Measurements from ENCODE around the gene SMARCAL1.
"Not testable (repeated sequence)": the region's sequence is repeated elsewhere in the genome, so short reads cannot be mapped to it uniquely, and the experiment has no call there.

SMARCAL1 gene

DNA sequence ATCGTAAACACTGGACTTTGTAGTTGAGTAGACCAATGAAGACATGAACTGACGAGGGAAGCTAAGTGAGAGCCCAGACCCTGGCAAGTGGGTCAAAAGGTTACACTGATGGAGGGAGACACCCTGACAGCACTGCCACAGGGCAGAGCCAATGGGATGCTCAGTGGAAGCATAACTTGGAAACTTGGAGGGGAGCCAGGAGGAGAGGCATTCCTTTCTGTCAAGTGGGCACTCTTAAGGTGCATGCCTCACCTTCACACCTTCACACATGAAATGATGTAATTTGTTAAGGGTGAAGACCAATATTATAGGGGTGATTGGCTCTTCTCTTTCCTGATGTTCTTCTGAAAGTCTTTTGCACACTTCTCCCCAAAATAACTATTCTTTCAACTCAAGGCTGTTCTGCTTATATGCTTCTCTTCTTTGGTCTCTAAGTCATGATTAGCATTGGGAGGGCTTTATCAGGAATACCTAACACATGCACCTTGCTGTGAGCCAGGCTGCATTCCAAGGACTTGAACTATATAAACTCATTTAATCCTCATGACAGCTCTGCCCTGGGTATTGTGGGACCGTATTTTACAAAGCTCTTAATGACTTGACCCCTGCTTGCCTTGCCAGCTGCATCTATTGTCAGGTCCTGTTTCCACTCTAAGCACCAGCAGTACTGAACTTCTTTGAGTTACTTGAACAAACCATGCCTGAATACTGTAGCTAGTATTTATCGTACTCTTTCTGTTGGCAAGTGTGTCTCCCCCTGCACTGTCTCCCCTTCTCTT is 105.4 kb downstream of the SMARCAL1 start:
- H3K27ac ChIP-seq: no peak overlapping the region
- no peak overlapping the region for H3K4me3 ChIP-seq

- not testable (repeated sequence) for H3K27ac ChIP-seq, H3K4me3 ChIP-seq
Observed at GRCh38 chr2:216518566-216519119, 106.4 kb downstream of the SMARCAL1 start.

DNA sequence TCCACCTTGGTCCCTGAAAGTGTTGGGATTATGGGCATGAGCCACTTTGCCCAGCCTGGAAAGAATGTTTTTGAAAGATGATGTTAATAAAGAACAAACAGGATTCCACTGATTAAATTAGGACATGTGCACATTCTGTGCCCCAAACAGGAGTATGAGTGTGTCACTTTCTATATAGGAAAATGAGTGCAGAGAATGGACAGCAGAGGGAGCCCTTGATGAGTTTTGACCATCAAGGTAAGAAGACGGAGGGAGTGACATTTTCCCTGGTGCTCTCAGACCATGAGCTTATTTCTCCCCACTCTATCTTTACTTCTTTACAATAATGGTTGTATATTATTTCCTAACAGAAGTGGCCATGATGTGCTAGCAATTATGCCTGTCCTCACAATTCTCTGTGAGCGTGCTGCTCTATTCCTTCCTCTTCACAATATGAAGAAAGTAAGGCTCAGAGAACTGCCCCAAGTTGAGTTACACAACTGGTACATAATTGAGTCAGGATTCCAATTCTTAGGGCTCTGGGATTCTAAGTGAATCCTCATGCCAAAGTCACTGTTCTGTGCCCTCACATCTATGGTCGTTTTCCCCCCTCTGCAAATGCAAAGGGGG is 107.0 kb downstream of the SMARCAL1 start:
- Histone ChIP-seq H3K27ac (no peak overlapping the region), H3K4me3 (no peak overlapping the region)

GRCh38 chr2:216520112-216520511 is 107.8 kb downstream of the SMARCAL1 start:
- Histone ChIP-seq H3K4me3 (no peak overlapping the region), H3K27ac (no peak overlapping the region)

DNA sequence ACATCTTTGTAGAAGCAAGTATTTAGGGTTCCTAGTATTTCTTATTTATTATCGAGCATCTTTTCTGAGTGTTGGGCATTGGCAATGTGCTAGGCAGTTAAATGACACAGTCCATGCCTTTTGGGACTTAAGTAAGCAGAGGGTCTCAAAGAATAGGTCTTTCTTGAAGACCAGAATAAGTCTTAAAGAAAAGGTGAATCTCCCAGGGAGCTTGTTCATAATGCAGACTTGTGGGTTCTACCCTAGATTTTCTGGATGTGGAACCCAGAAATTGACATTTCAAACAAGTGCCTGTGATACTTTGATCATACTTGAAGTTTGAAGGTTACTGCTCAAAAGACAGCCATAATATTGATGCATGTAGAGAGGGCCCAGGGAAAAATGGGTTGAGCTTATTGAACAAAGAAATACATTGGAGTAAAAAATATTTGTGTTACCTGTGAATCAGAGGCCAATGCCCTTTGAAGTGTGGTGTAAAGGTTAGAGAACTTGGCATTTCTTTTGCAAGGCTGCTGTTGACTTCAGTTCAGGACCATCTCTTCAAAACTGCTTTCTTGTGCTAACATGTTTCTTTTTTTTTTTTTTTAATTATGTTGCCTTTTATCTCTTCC is 110.7 kb downstream of the SMARCAL1 start:
- H3K27ac ChIP-seq: no peak overlapping the region
- no peak overlapping the region for H3K4me3 ChIP-seq

GRCh38 chr2:216525972-216526371 is 113.7 kb downstream of the SMARCAL1 start:
- Histone ChIP-seq H3K27ac (no peak overlapping the region), H3K4me3 (no peak overlapping the region)

DNA sequence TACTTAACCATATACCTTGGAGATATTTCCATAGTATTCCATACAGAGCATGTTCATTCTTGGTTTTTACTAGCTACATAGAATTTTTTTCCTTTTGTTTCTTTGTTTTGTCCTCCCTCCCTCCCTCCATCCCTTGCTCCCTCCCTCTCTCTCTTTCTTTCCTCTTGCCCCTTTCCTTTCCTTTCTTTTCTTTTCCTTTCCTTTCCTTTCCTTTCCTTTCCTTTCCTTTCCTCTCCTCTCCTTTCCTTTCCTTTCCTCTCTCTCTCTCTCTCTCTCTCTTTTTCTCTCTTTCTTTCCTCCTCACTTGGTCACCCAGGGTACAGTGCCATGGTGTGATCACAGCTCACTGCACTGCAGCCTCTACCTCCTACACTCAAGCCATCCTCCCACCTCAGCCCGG is 114.7 kb downstream of the SMARCAL1 start:
- H3K4me3 ChIP-seq: no peak overlapping the region
- H3K27ac ChIP-seq: no peak overlapping the region

DNA sequence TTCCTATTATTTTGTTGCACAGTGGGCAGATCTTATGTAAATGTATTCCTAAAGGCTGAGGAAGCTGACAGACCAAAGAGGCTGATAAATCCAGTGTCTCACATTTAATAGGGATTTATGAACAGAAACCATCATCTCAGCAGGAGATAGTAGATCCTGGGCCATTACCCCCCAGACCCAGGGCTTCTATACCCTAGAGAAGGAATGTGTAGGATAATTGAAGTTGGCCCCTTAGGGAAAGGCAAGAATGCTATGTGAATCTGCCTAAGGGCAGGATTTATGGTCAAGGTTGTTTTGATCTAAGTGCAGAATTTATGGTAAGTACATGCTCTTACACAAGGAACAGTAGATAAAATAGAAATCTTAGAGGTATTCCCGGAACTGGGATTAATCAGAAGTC is 115.3 kb downstream of the SMARCAL1 start:
- no peak overlapping the region for H3K27ac ChIP-seq

DNA sequence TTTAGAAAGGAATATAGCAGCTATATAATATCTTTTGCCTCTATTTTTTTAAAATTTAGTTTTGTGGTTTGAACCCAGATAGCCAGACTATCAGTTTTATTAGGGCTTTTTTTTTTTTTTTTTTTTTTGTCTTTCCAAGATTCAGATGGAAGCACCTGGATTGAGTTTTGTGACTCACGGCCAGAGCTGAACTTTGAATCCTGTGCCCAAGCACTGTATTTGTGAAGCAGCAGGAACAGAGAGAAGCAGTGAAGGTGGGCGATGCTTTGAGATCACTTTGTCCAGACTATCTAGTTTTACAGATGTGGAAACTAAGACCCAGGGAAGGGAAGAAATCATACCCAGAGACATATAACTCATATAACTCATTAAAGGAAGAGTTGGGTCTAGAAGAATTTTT is 120.3 kb downstream of the SMARCAL1 start:
- H3K27ac ChIP-seq: no peak overlapping the region
- no peak overlapping the region for H3K4me3 ChIP-seq

More for the DNA sequence above, 115.3 kb downstream of the SMARCAL1 start:
- H3K4me3 ChIP-seq: no peak overlapping the region
